Fibroblast of pulmonary artery (primary cell): ENCODE results near the gene HLA-DQA2.
A peak's percentile ranks its signal among the peaks of the same experiment; 100 is the strongest.
"Not testable (repeated sequence)": the region's sequence is repeated elsewhere in the genome, so short reads cannot be mapped to it uniquely, and the experiment has no call there.

Experiments used
- DNase-seq: peaks from one replicate; pipeline ENCODE4 v3.0.0-alpha.2; 2010; ENCODE audit warnings: low read depth
- H3K4me3 ChIP-seq: replicated peaks from 2 replicates; pipeline ENCODE4 v1.5.1; 2011; ENCODE audit warnings: low read depth, mild to moderate bottlenecking, control low read depth, low read length, moderate library complexity
- CTCF ChIP-seq: IDR thresholded peaks from 2 replicates; pipeline ENCODE4 v1.5.1; 2011; ENCODE audit warnings: mild to moderate bottlenecking, control low read depth, low read length, inconsistent platforms; ENCODE audit errors: missing control alignments

The HLA-DQA2 gene

GRCh38 chr6:32713241-32713640 lies 27.9 kb upstream of the HLA-DQA2 start:
- no peak overlapping the region for H3K4me3 ChIP-seq
- TF ChIP-seq CTCF: no peak
- no peak for DNase-seq

- TF ChIP-seq CTCF: no peak
- H3K4me3 ChIP-seq: no peak overlapping the region
- no peak for DNase-seq
Observed at GRCh38 chr6:32716396-32716795, 24.8 kb upstream of the HLA-DQA2 start.

GRCh38 chr6:32718879-32719278 lies 22.3 kb upstream of the HLA-DQA2 start:
- H3K4me3 ChIP-seq: no peak overlapping the region
- no peak for DNase-seq
- TF ChIP-seq CTCF: no peak

- no peak overlapping the region for H3K4me3 ChIP-seq
- TF ChIP-seq CTCF: no peak
- DNase-seq: no peak
Observed at GRCh38 chr6:32738126-32738525, 3.1 kb upstream of the HLA-DQA2 start.

- no peak for DNase-seq
- no peak overlapping the region for H3K4me3 ChIP-seq
- TF ChIP-seq CTCF: no peak
Observed at GRCh38 chr6:32742374-32742773, 1.2 kb downstream of the HLA-DQA2 start.

GRCh38 chr6:32744776-32745175 lies 3.6 kb downstream of the HLA-DQA2 start:
- no peak for TF ChIP-seq CTCF
- no peak for DNase-seq
- no peak overlapping the region for H3K4me3 ChIP-seq

- not testable (repeated sequence) for H3K4me3 ChIP-seq, DNase-seq
Observed at GRCh38 chr6:32745649-32746048, 4.5 kb downstream of the HLA-DQA2 start.

GRCh38 chr6:32752580-32752979 lies 11.4 kb downstream of the HLA-DQA2 start:
- H3K4me3 ChIP-seq: no peak overlapping the region
- peak; percentile 67 for DNase-seq
- no peak for TF ChIP-seq CTCF
